HepG2 (cell line): ENCODE measurements around the gene SMIM22. TPM values are rescaled to one million over a fixed set of nuclear protein-coding genes. Genes with fewer than 3 reads are reported as not detected.

Experiments
- ATAC-seq: fragments of 200-7000 bp; cut with Tn5 transposase; 3 replicates; pipeline ENCODE4 v1.9.1; 2020; ENCODE audit warnings: mild to moderate bottlenecking, moderate library complexity
- BruUV-seq: library from RNA; stranded (reverse); fragments of 400-500 nt; replicated peaks from 2 replicates; lab custom pipeline; 2021; lab: Mats Ljungman, UMichigan
- CTCF ChIA-PET: fragments of 300-600 bp; formaldehyde crosslinking; extraction: SDS; loops from one replicate; lab custom pipeline; 2021; ENCODE audit warnings: low total read pairs, inconsistent platforms, low intra/inter-chr PET ratio; lab: Yijun Ruan, JAX
- POLR2A ChIA-PET: fragments of 350-600 bp; sonication (Branson Sonifier 250); formaldehyde crosslinking; loops from one replicate; lab custom pipeline; 2020; ENCODE audit warnings: antibody characterized with exemption, inconsistent platforms; lab: Yijun Ruan, JAX
- DNase-seq: peaks from one replicate; pipeline ENCODE4 v3.0.0-alpha.2; 2015; ENCODE audit warnings: low spot score
- FAIRE-seq: peaks from 3 replicates; lab custom pipeline; 2011; peaks lifted over from hg19 to GRCh38; lab: Jason Lieb, UNC
- H2AFZ ChIP-seq: one replicate; pipeline ENCODE4 v1.6.1; 2011; ENCODE audit warnings: low read length, inconsistent platforms
- H3K27ac ChIP-seq: fragments of 300-600 bp; 3 replicates; pipeline ENCODE4 v1.8.0; 2011; ENCODE audit warnings: mixed run types, mild to moderate bottlenecking, mixed read lengths, low read length, inconsistent platforms; ENCODE audit not compliant: insufficient read depth; ENCODE audit errors: extremely low read length
- H3K27me3 ChIP-seq, 2 experiments: fragments of 200-600 bp in 1 of 2; 2 replicates in 1 of 2; 3 replicates in 1 of 2; pipeline versions ENCODE4 v1.6.0 to v1.8.0; 2011; ENCODE audit warnings: low read length in 2 of 2, mild to moderate bottlenecking in 2 of 2, moderate library complexity in 2 of 2, inconsistent platforms in 1 of 2; ENCODE audit not compliant: insufficient read depth in 2 of 2, control insufficient read depth in 1 of 2
- H3K36me3 ChIP-seq, 2 experiments: fragments of 200-600 bp in 1 of 2; replicated peaks in 1 of 2; 2 replicates in 1 of 2; 3 replicates in 1 of 2; pipeline versions ENCODE4 v1.5.1 to v1.8.0; 2011; ENCODE audit warnings: low read length in 2 of 2, inconsistent platforms in 1 of 2; ENCODE audit not compliant: insufficient read depth in 2 of 2, control insufficient read depth in 1 of 2
- H3K4me1 ChIP-seq: 2 replicates; pipeline ENCODE4 v1.5.1; 2012; ENCODE audit warnings: low read length, inconsistent platforms; ENCODE audit not compliant: insufficient read depth
- H3K4me2 ChIP-seq: 2 replicates; pipeline ENCODE4 v1.6.0; 2011; ENCODE audit warnings: low read depth, low read length, inconsistent platforms
- H3K4me3 ChIP-seq, 3 experiments: fragments of 200-600 bp in 1 of 3; sonication (generic), shearing (Covaris generic) in 1 of 3; replicated peaks in 1 of 3; 2 replicates each; pipeline ENCODE4 v1.5.1; 2011 to 2016; ENCODE audit warnings: low read length in 3 of 3, inconsistent platforms in 2 of 3, low read depth in 2 of 3, mild to moderate bottlenecking in 2 of 3, control low read depth in 1 of 3, mixed read lengths in 1 of 3; ENCODE audit not compliant: insufficient read depth in 1 of 3
- H3K79me2 ChIP-seq: one replicate; pipeline ENCODE4 v1.6.1; 2011; ENCODE audit warnings: low read length, inconsistent platforms; ENCODE audit not compliant: insufficient read depth
- H3K9ac ChIP-seq: 2 replicates; pipeline ENCODE4 v1.6.0; 2011; ENCODE audit warnings: mild to moderate bottlenecking, low read depth, low read length, inconsistent platforms; ENCODE audit not compliant: insufficient read depth
- H3K9me3 ChIP-seq: 2 replicates; pipeline ENCODE4 v1.5.1; 2012; ENCODE audit warnings: mild to moderate bottlenecking, low read length
- H4K20me1 ChIP-seq: 2 replicates; pipeline ENCODE4 v1.6.0; 2011; ENCODE audit warnings: inconsistent platforms, mild to moderate bottlenecking, low read length, moderate library complexity; ENCODE audit not compliant: insufficient read depth
- BORCS8-MEF2B ChIP-seq: sonication (generic); formaldehyde crosslinking; IDR thresholded peaks from 2 replicates; pipeline ENCODE4 v1.8.0; 2022; ENCODE audit warnings: mild to moderate bottlenecking, missing genetic modification reagents
- HDAC1 ChIP-seq: sonication (generic); formaldehyde crosslinking; IDR thresholded peaks from 2 replicates; pipeline ENCODE4 v1.5.1; 2020; ENCODE audit warnings: mild to moderate bottlenecking, missing genetic modification reagents
- HNF4A ChIP-seq: sonication (generic); formaldehyde crosslinking; IDR thresholded peaks from 2 replicates; pipeline ENCODE4 v1.4.0; 2020; ENCODE audit warnings: missing genetic modification reagents
- HOXA9 ChIP-seq: sonication (generic); formaldehyde crosslinking; IDR thresholded peaks from 2 replicates; pipeline ENCODE4 v1.8.1; 2022; ENCODE audit warnings: missing genetic modification reagents, mild to moderate bottlenecking, moderate library complexity, borderline replicate concordance
- MED13 ChIP-seq: sonication (generic); formaldehyde crosslinking; IDR thresholded peaks from 2 replicates; pipeline ENCODE4 v1.5.0; 2020; ENCODE audit warnings: missing genetic modification reagents
- MLLT10 ChIP-seq: sonication (generic); formaldehyde crosslinking; IDR thresholded peaks from 2 replicates; pipeline ENCODE4 v1.4.0; 2020; ENCODE audit warnings: missing genetic modification reagents
- MTA1 ChIP-seq: sonication (generic); formaldehyde crosslinking; IDR thresholded peaks from 2 replicates; pipeline ENCODE4 v1.4.0; 2020; ENCODE audit warnings: missing genetic modification reagents, mild to moderate bottlenecking, borderline replicate concordance
- MYC ChIP-seq: sonication (generic); formaldehyde crosslinking; IDR thresholded peaks from 2 replicates; pipeline ENCODE4 v1.9.0; 2021; ENCODE audit warnings: missing genetic modification reagents, borderline replicate concordance
- MYNN ChIP-seq: sonication (generic); formaldehyde crosslinking; IDR thresholded peaks from 2 replicates; pipeline ENCODE4 v1.4.0; 2020; ENCODE audit warnings: mild to moderate bottlenecking, low read depth, missing genetic modification reagents
- THAP9 ChIP-seq: sonication (generic); formaldehyde crosslinking; IDR thresholded peaks from 2 replicates; pipeline ENCODE4; 2020; ENCODE audit warnings: missing genetic modification reagents, mild to moderate bottlenecking, borderline replicate concordance
- ZBTB7A ChIP-seq: sonication (generic); formaldehyde crosslinking; IDR thresholded peaks from 2 replicates; pipeline ENCODE4 v1.8.0; 2022; ENCODE audit warnings: mild to moderate bottlenecking, missing genetic modification reagents
- ZBTB7B ChIP-seq: sonication (generic); formaldehyde crosslinking; IDR thresholded peaks from 2 replicates; pipeline ENCODE4 v1.4.0; 2020; ENCODE audit warnings: missing genetic modification reagents
- ZFP91 ChIP-seq: sonication (generic); formaldehyde crosslinking; IDR thresholded peaks from 2 replicates; pipeline ENCODE4 v1.9.0; 2022; ENCODE audit warnings: missing genetic modification reagents, mild to moderate bottlenecking, borderline replicate concordance
- ZNF333 ChIP-seq: sonication (generic); formaldehyde crosslinking; IDR thresholded peaks from 2 replicates; pipeline ENCODE4 v1.4.0; 2020; ENCODE audit warnings: mild to moderate bottlenecking, missing genetic modification reagents, borderline replicate concordance
- ZNF563 ChIP-seq: sonication (generic); formaldehyde crosslinking; IDR thresholded peaks from 2 replicates; pipeline ENCODE4 v1.8.0; 2022; ENCODE audit warnings: mild to moderate bottlenecking, moderate library complexity, missing genetic modification reagents
- ZNF788 ChIP-seq: sonication (generic); formaldehyde crosslinking; IDR thresholded peaks from 2 replicates; pipeline ENCODE4 v1.5.0; 2020; ENCODE audit warnings: mild to moderate bottlenecking, missing genetic modification reagents, borderline replicate concordance
- ZNF891 ChIP-seq: sonication (generic); formaldehyde crosslinking; IDR thresholded peaks from 2 replicates; pipeline ENCODE4 v1.5.0; 2020; ENCODE audit warnings: mild to moderate bottlenecking, missing genetic modification reagents
- WGBS: methylation state at CpG from one replicate; pipeline ENCODE4 v1.1.6; 2017; ENCODE audit warnings: low lambda C conversion rate; 5-methylcytosine and 5-hydroxymethylcytosine counted together
- in situ Hi-C: cut with HindIII; loops from 2 replicates; pipeline ENCODE4 v1.10.0; 2017; ENCODE audit warnings: low pct_unique_long_range_greater_than_20kb; ENCODE audit not compliant: extremely low pct_ligation_motif_present
- intact Hi-C: fragments of 100-400 bp; cut with micrococcal nuclease; formaldehyde crosslinking; loops from one replicate; pipeline ENCODE4 v1.10.0; 2022; ENCODE audit not compliant: unreplicated experiment
- polyA plus RNA-seq, 8 experiments: library from polyadenylated mRNA; depleted of rRNA in 3 of 8; stranded (reverse) in 7 of 8; unstranded in 1 of 8; fragments of >200 nt; fragmentation: Illumina TruSeq in 4 of 8; extraction: Trizol in 4 of 8; gene quantifications; 2 replicates each; pipeline versions ENCODE4 v1.2.1 to v1.2.3, GENCODE V29; 2011 to 2016; ENCODE audit warnings: low read depth in 4 of 8, missing spikeins in 1 of 8, mixed read lengths in 1 of 8; ENCODE audit not compliant: insufficient read depth in 1 of 8
- total RNA-seq, 5 experiments: library from RNA; depleted of rRNA; stranded (reverse); fragments of >200 nt; fragmentation: Illumina TruSeq; extraction: Trizol; gene quantifications; 2 replicates each; pipeline ENCODE4 v1.2.3, GENCODE V29; 2016; ENCODE audit warnings: low read depth in 1 of 5

The SMIM22 gene
- total and polyA plus RNA-seq, 2 of the 13 experiments (the other 11 are each of a cell fraction or from before 2014, with no cell fraction given), result not detected

GRCh38 chr16:4787627-4788482, 7.3 kb upstream of the SMIM22 start, which contains the start of gene SEPTIN12:
Gene SEPTIN12, minus strand, starts transcription at chr16:4788345. Its CDS starts 700 bp downstream, at chr16:4787645.
- Histone ChIP-seq H3K9ac (peak within 1 kb of the TSS; percentile 12), H3K36me3 (no peaks in the 10 kb centered on the region), H3K9me3 (no peaks in the 10 kb centered on the region), H4K20me1 (no peaks in the 10 kb centered on the region), H3K4me3 (peak within 1 kb of the TSS; percentile 23 to 67 (median 43)), H3K79me2 (no peaks in the 10 kb centered on the region), H2AFZ (no peak within 1 kb of the TSS), H3K27ac (peak within 1 kb of the TSS; percentile 36), H3K4me2 (peak within 1 kb of the TSS; percentile 88), H3K4me1 (peaks cover 85% of the 10 kb centered on the region), H3K27me3 (no peaks in the 10 kb centered on the region; a peak in 1 of 5 replicates)
- CTCF ChIA-PET, result no interaction called here
- in situ Hi-C loops, result no loop called here
- POLR2A ChIA-PET, result interaction anchor here (0.8 to 3.0 kb wide), 5 partner anchors 14 to 157 kb away, joined by 3 to 17 read pairs (median 5); partner anchors contain the start of genes ANKS3, DNAAF8 and ROGDI
- intact Hi-C loops, result no loop called here
- WGBS, result 12% methylated on average over 11 of the region's 14 CpGs
- ATAC-seq (peak; percentile 69), FAIRE-seq (no peak), DNase-seq (no peak)
- BruUV-seq, result no TSS peak
- TF ChIP-seq MLLT10 (no peak), MED13 (CRISPR knock-in tag) (no peak), ZNF891 (CRISPR knock-in tag) (peak; percentile 17; the same call in 1 of the 2 replicates), BORCS8-MEF2B (CRISPR knock-in tag) (no peak), HDAC1 (CRISPR knock-in tag) (0 out of 2 replicates have a peak, but pooled peaks have one; percentile 33), HOXA9 (CRISPR knock-in tag) (no peak), MTA1 (CRISPR knock-in tag) (no peak), ZNF333 (peak; percentile 48; the same call in 1 of the 2 replicates), HNF4A (peak; percentile 63), MYNN (CRISPR knock-in tag) (no peak), ZFP91 (peak; percentile 22; the same call in 1 of the 2 replicates), ZBTB7B (peak; percentile 74), ZBTB7A (CRISPR knock-in tag) (peak; percentile 73; the same call in 1 of the 2 replicates), ZNF788 (CRISPR knock-in tag) (0 out of 2 replicates have a peak, but pooled peaks have one; percentile 10), THAP9 (CRISPR knock-in tag) (no peak; the same call in 1 of the 2 replicates), ZNF563 (CRISPR knock-in tag) (0 out of 2 replicates have a peak, but pooled peaks have one; percentile 48), MYC (peak; percentile 21; the same call in 1 of the 2 replicates)
